Mucosa of descending colon (tissue), 3 donors: Measurements from ENCODE around the gene FAM241B. TPM values are rescaled to one million over a fixed set of nuclear protein-coding genes. Genes with fewer than 3 reads are reported as not detected.

ENCODE experiments used
- ATAC-seq: fragments of 200-7000 bp; cut with Tn5 transposase; one replicate; pipeline ENCODE4 v1.9.1; 2020; ENCODE audit warnings: mild to moderate bottlenecking, moderate library complexity
- DNase-seq, 3 donors: peaks; one replicate each; pipeline ENCODE4 v3.0.0-alpha.2; 2020
- H3K36me3 ChIP-seq: fragments of 200-600 bp; one replicate; pipeline ENCODE4 v1.8.0; 2021; ENCODE audit warnings: low read depth, mild to moderate bottlenecking
- H3K4me1 ChIP-seq: fragments of 200-600 bp; one replicate; pipeline ENCODE4 v1.8.0; 2021; ENCODE audit warnings: low read depth, mild to moderate bottlenecking
- H3K4me3 ChIP-seq: fragments of 200-600 bp; one replicate; pipeline ENCODE4 v1.8.0; 2021; ENCODE audit warnings: mild to moderate bottlenecking
- H3K9me3 ChIP-seq: fragments of 200-600 bp; one replicate; pipeline ENCODE4 v1.8.0; 2021; ENCODE audit warnings: mild to moderate bottlenecking
- CTCF ChIP-seq: fragments of 200-600 bp; IDR thresholded peaks from one replicate; pipeline ENCODE4 v1.8.0; 2022; ENCODE audit warnings: antibody characterized with exemption, mild to moderate bottlenecking
- intact Hi-C, 2 donors: fragments of 100-400 bp; cut with DNase I in 1 of 2; cut with micrococcal nuclease in 1 of 2; formaldehyde crosslinking; loops; one replicate each; pipeline versions ENCODE4 v1.11.0 to v1.11.1; 2022; cut with DNase I, micrococcal nuclease
- total RNA-seq, 3 donors: library from RNA; stranded (reverse); fragmentation: NEBNext Ultra II Directional in 2 of 3; extraction: Animal tissue kit (Norgen Biotek cat#: 25700) in 2 of 3; gene quantifications; one replicate each; pipeline versions ENCODE4 v1.2.1 to v1.2.4, GENCODE V29; 2021 to 2023
- donor health status: DM: no; HTN: no; CAD: no; lungs with moderate emphysema.
- donor health status: DM: no; HTN: no; CAD: no.
- donor health status: DM: no; HTN: yes; CAD: no.

Gene FAM241B
- total RNA-seq, 3 donors from 2014 or later = 2.2 to 3.7 (median 3.5) TPM

- no peak for TF ChIP-seq CTCF
- intact Hi-C loops = no loop called here
- H3K36me3 ChIP-seq = no peaks in the 10 kb centered on the region
- H3K4me1 ChIP-seq = no peaks in the 10 kb centered on the region
- ATAC-seq (no peak), DNase-seq (no peak)
- H3K9me3 ChIP-seq = no peaks in the 10 kb centered on the region
- no peak overlapping the region for H3K4me3 ChIP-seq
These were observed 27.8 kb downstream of the FAM241B start for GRCh38 chr10:69657866-69658265.

DNA sequence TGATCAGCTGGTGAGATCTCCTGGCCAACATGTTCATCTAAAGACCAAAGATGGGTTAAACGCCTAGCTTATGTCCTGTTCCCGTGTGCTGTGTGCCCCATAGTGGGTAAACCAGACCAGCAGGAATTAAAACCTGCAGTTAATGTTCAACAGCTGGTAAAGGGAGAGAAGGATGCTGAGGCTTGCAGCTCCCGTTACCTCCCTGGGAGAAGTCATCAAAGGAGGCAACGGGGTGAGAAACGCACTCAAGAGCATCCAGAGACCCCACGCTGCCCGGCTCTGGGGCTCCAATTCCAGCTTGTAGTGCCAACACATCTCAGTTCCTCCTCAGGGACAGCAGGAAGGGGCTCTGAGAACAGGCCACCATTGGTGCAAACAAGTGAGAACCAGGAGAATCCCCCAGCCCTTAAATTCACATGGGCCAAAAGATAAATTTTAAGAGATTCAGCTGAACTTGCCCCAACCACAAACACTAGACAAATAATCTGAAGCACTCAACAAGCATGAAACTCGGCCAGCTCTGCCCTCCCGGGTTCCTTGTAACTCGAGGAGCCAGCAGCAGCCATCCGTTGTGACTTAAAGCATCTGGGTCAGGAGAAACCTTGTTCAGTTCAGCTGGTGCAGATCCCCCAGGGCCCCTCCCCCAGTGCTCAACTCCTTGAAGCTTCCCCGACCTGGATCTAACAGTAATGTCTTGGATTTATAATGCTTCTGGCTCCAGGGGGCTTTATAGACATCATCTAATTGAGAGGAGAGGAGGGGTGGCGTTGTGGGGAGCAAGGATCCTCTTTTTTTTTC, 29.4 kb downstream of the FAM241B start:
- no peaks in the 10 kb centered on the region for H3K4me1 ChIP-seq
- no peak overlapping the region for H3K4me3 ChIP-seq
- ATAC-seq (no peak), DNase-seq (no peak)
- no peak for TF ChIP-seq CTCF
- H3K9me3 ChIP-seq = no peaks in the 10 kb centered on the region
- intact Hi-C loops = no loop called here
- H3K36me3 ChIP-seq = no peaks in the 10 kb centered on the region

- Histone ChIP-seq H3K36me3 (no peaks in the 10 kb centered on the region), H3K4me3 (no peak overlapping the region), H3K9me3 (no peaks in the 10 kb centered on the region), H3K4me1 (no peaks in the 10 kb centered on the region)
- ATAC-seq (no peak), DNase-seq (no peak)
- no peak for TF ChIP-seq CTCF
- intact Hi-C loops = no loop called here
These were observed 30.2 kb downstream of the FAM241B start for GRCh38 chr10:69660296-69660695.

GRCh38 chr10:69661414-69662172, 31.5 kb downstream of the FAM241B start:
- DNase-seq (no peak), ATAC-seq (no peak)
- Histone ChIP-seq H3K36me3 (no peaks in the 10 kb centered on the region), H3K4me1 (no peaks in the 10 kb centered on the region), H3K4me3 (no peak overlapping the region), H3K9me3 (no peaks in the 10 kb centered on the region)
- intact Hi-C loops = no loop called here
- TF ChIP-seq CTCF = no peak

DNA sequence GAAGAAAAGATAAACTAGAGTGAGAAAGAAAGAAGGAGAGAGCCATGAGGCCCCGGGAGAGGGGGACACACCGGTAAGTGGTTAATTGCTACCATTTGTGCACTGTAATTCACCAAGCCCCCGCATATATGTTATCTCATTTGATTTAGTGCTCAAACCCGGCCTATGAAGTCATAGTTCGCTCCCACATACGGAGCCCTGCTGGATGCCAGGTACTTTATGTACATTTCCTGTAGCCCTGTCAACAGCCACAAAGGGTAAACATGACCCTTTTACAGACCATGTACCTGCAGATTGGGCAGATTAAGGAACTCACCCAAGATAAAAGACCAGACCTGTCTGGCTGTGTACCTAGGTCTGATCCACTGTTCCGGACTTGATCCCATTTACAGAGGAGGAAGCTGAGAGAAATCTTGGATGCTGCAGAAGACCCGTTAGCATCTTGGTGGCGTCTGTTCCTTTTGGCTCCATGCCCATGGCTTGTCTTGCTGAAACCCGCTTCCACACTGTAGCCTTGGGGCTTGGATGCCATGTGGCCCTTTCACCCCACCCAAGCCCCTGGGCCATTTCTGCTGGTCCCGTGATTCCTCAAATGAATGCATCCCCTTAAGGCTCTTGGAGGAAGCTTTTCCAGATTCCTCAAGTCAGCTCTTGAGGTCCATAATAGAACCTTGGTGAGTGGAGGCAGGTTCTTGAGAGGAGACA, 32.3 kb downstream of the FAM241B start:
- DNase-seq (no peak), ATAC-seq (no peak)
- no peak overlapping the region for H3K4me3 ChIP-seq
- no peak for TF ChIP-seq CTCF
- H3K9me3 ChIP-seq = no peaks in the 10 kb centered on the region
- no peaks in the 10 kb centered on the region for H3K36me3 ChIP-seq
- intact Hi-C loops = no loop called here
- no peaks in the 10 kb centered on the region for H3K4me1 ChIP-seq
